ENCODE results near the gene PLEKHH1. TPM values are rescaled to one million over a fixed set of nuclear protein-coding genes. Genes with fewer than 3 reads are reported as not detected.

Gene PLEKHH1
- total RNA-seq, 4 donors from 2014 or later, result 2.4 to 10.2 (median 4.6) TPM

DNA sequence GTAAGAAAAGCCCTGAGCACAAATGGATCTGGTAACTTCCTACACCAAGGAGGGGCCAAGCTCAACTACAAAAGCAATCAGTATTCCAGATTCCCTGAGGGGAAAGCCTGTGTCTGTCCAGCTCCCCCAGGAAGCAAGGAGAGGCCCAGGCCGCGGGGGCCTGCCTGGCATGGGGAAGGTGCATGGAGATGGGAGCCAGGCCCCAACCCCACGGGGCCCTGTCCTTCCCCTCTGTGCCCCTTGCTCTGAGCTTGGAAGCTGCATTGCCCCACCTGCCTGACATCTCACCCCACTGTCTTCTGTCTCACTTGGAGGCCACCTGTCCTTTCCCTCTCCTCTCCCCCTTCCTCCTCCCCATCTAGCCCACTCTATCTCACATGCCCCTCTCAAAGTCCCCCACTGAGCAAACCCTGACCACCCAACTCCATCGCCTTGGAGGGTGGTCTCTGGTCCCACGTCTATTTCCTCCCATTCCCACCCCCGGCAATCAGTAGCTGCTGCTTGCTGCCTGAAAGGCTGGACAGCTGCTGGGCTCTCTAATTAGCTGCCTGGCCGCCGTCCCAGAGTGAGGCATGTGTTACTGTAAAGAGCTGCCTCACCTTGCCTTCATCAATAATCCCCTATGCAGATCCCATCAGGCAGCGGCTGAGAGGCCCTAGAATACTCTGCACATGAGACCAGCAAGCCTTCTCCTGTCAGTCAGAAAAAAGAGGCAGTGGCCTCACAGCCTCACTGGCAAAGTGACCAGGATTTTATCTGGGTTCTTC, 41.2 kb upstream of the PLEKHH1 start:
- peaks cover 0 to 18% (median 0%) of the 10 kb centered on the region in 4 donors for H3K9me3 ChIP-seq
- H3K36me3 ChIP-seq, result no peaks in the 10 kb centered on the region
- no peak overlapping the region for H3K27ac ChIP-seq
- TF ChIP-seq, protein P1, sequence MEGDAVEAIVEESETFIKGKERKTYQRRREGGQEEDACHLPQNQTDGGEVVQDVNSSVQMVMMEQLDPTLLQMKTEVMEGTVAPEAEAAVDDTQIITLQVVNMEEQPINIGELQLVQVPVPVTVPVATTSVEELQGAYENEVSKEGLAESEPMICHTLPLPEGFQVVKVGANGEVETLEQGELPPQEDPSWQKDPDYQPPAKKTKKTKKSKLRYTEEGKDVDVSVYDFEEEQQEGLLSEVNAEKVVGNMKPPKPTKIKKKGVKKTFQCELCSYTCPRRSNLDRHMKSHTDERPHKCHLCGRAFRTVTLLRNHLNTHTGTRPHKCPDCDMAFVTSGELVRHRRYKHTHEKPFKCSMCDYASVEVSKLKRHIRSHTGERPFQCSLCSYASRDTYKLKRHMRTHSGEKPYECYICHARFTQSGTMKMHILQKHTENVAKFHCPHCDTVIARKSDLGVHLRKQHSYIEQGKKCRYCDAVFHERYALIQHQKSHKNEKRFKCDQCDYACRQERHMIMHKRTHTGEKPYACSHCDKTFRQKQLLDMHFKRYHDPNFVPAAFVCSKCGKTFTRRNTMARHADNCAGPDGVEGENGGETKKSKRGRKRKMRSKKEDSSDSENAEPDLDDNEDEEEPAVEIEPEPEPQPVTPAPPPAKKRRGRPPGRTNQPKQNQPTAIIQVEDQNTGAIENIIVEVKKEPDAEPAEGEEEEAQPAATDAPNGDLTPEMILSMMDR (IDR thresholded peaks at IDR 0.05), result no peak
- no peak for TF ChIP-seq POLR2A (IDR thresholded peaks at IDR 0.05)
- no peak for TF ChIP-seq EP300 (IDR thresholded peaks at IDR 0.05)
- DNase-seq (ENCODE audit: low spot score in 2 of 2), result no peak
- H3K4me3 ChIP-seq, result no peak overlapping the region
- H3K4me1 ChIP-seq, result peaks cover 0 to 12% (median 0%) of the 10 kb centered on the region in 4 donors
- H3K27me3 ChIP-seq, result no peaks in the 10 kb centered on the region
- 42 to 56% methylated on average over 9 of the region's 9 CpGs for WGBS, 2 donors

DNA sequence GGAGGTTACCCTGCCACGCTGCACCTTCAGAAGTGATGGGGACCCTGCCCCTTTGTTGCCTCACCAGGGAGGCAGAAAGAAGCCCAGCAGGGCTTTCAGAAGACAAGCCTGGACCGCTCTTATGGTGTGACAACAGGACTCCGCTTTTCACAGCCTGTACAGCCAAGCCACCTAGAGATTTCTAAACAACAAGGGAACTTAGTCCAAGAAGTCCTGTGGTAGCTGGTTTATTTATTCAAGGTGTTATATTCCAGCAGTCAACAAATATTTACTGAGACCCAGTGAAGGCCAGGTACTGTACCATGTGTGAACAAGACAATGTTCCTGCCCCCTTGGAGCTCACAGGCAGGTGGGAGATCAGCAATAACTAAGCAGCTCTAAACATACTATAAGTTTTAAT, 40.6 kb upstream of the PLEKHH1 start:
- TF ChIP-seq, protein P1 (IDR thresholded peaks at IDR 0.05), result no peak
- Histone ChIP-seq H3K27me3 (no peaks in the 10 kb centered on the region), H3K4me1 (peaks cover 0 to 12% (median 0%) of the 10 kb centered on the region in 4 donors), H3K9me3 (peaks cover 0 to 18% (median 0%) of the 10 kb centered on the region in 4 donors), H3K27ac (no peak overlapping the region), H3K36me3 (no peaks in the 10 kb centered on the region), H3K4me3 (no peak overlapping the region)
- 93 to 95% methylated on average over 3 of the region's 3 CpGs for WGBS, 2 donors
- no peak for DNase-seq (ENCODE audit: low spot score in 2 of 2)

DNA sequence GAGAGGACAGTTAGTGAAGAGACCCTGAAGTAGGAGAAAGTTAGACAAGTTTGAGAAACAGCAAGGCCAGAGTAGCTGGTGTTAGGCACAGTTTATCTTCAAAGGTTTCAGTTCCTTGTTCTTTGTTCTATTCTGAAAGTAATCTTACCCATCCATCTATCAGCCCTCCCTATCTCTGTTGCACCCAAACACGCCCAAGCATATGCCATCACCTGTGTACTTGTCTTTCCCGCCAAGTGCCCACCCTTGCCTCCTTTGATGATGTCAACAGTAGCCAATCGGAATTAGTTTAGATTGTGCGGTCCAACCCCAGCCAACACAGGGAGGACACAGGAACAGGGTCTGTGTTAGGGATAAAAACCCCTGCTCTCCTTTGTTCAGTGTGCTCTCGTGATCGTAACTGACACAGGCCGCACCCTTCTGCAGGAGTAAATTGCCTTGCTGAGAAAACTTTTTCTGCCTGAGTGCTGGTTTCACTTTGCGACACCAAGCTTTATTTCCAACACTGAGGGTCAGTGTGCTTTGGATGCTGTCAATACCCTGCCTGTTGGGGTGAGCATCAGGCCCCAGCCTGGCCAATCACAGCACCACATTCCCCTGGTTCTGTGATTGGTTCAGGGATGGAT, 39.9 kb upstream of the PLEKHH1 start:
- no peak for DNase-seq (ENCODE audit: low spot score in 2 of 2)
- peaks cover 0 to 6% (median 0%) of the 10 kb centered on the region in 4 donors for H3K4me1 ChIP-seq
- WGBS, 2 donors, result 95 to 97% methylated on average over 8 of the region's 8 CpGs
- no peaks in the 10 kb centered on the region for H3K36me3 ChIP-seq
- no peak overlapping the region for H3K4me3 ChIP-seq
- TF ChIP-seq POLR2A (IDR thresholded peaks at IDR 0.05) (no peak), EP300 (IDR thresholded peaks at IDR 0.05) (no peak)
- TF ChIP-seq, protein P1 (IDR thresholded peaks at IDR 0.05), result no peak
- no peak overlapping the region for H3K27ac ChIP-seq
- H3K27me3 ChIP-seq, result no peaks in the 10 kb centered on the region
- peaks cover 0 to 18% (median 0%) of the 10 kb centered on the region in 4 donors for H3K9me3 ChIP-seq

DNA sequence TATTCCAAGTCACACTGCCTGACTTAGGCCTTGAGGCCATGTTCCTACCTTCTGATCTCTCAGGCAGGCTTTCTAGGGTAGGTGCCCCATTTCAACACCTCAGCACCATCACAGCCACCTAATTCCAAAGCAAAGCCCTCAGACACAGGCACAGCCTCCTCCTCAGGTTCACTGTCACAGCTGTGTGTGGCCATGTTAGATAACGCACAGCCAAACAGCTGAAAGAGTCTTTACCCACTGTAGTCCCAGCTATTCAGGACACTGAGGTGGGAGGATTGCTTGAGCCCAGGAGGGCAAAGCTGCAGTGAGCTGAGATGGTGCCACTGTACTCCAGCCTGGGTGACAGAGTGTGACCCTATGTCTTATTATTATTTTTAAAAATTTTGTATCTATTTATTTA, 37.3 kb upstream of the PLEKHH1 start:
- H3K9me3 ChIP-seq, result peaks cover 0 to 18% (median 0%) of the 10 kb centered on the region in 4 donors
- no peak for TF ChIP-seq EP300 (IDR thresholded peaks at IDR 0.05)
- TF ChIP-seq, protein P1 (IDR thresholded peaks at IDR 0.05), result no peak
- no peak for TF ChIP-seq POLR2A (IDR thresholded peaks at IDR 0.05)
- H3K27ac ChIP-seq, result no peak overlapping the region
- no peaks in the 10 kb centered on the region for H3K27me3 ChIP-seq
- WGBS, 2 donors, result 89 to 96% methylated on average over 1 of the region's 1 CpG
- H3K4me3 ChIP-seq, result no peak overlapping the region
- H3K36me3 ChIP-seq, result no peaks in the 10 kb centered on the region
- no peak for DNase-seq (ENCODE audit: low spot score in 2 of 2)
- no peaks in the 10 kb centered on the region for H3K4me1 ChIP-seq

DNA sequence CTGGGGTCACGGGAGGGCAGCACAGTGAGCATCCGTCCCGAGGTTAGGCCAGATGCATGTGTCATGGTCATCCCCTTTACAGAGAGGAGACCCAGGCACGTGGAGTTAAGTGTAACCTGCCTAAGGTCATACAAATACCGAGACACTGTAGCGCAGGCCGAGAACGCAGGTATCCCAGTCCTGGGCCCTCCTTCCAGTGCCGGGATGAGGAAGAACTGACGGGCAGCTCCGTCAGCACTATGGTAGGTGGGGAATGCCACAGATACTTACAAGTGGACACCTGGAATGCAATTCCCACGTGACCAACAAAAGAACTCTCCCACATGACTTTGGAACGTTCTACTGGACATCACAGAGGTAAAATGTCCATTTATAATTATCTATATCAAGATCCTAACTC, 35.9 kb upstream of the PLEKHH1 start:
- H3K4me1 ChIP-seq, result no peaks in the 10 kb centered on the region
- peaks cover 0 to 18% (median 0%) of the 10 kb centered on the region in 4 donors for H3K9me3 ChIP-seq
- 80 to 87% methylated on average over 13 of the region's 13 CpGs for WGBS, 2 donors
- DNase-seq (ENCODE audit: low spot score in 2 of 2), result no peak
- H3K27me3 ChIP-seq, result no peaks in the 10 kb centered on the region
- H3K27ac ChIP-seq, result no peak overlapping the region
- TF ChIP-seq EP300 (IDR thresholded peaks at IDR 0.05) (no peak), POLR2A (IDR thresholded peaks at IDR 0.05) (no peak)
- TF ChIP-seq, protein P1 (IDR thresholded peaks at IDR 0.05), result no peak
- no peak overlapping the region for H3K4me3 ChIP-seq
- H3K36me3 ChIP-seq, result no peaks in the 10 kb centered on the region

Data from tibial nerve (tissue), 4 donors.